Upper lobe of left lung (tissue), 6 donors: Measurements from ENCODE around the gene FIBP. TPM values are rescaled to one million over a fixed set of nuclear protein-coding genes. Genes with fewer than 3 reads are reported as not detected.
A peak's percentile ranks its signal among the peaks of the same experiment; 100 is the strongest.

Experiments
- ATAC-seq, 2 donors: fragments of 200-7000 bp; cut with Tn5 transposase; one replicate each; pipeline ENCODE4 v1.9.1; 2022; ENCODE audit warnings: mild to moderate bottlenecking in 2 of 2, moderate library complexity in 2 of 2; ENCODE audit not compliant: low FRiP score in 2 of 2
- DNase-seq, 2 donors: peaks; one replicate each; pipeline ENCODE4 v3.0.0-alpha.2; 2019 to 2020
- H3K27ac ChIP-seq, 4 donors: fragments of 200-600 bp; sonication (generic); one replicate each; pipeline ENCODE4 v1.5.1; 2016 to 2019
- H3K27me3 ChIP-seq, 4 donors: fragments of 200-600 bp; sonication (generic); one replicate each; pipeline ENCODE4 v1.5.1; 2017 to 2019
- H3K36me3 ChIP-seq, 4 donors: fragments of 200-600 bp; sonication (generic); one replicate each; pipeline ENCODE4 v1.5.1; 2016 to 2019
- H3K4me1 ChIP-seq, 4 donors: fragments of 200-600 bp; sonication (generic); one replicate each; pipeline ENCODE4 v1.5.1; 2018 to 2019
- H3K4me3 ChIP-seq, 4 donors: fragments of 200-600 bp; sonication (generic); one replicate each; pipeline ENCODE4 v1.5.1; 2017 to 2019; ENCODE audit warnings: mild to moderate bottlenecking in 2 of 4, moderate library complexity in 1 of 4
- H3K9me3 ChIP-seq, 4 donors: fragments of 200-600 bp; sonication (generic); one replicate each; pipeline ENCODE4 v1.5.1; 2018 to 2019
- CTCF ChIP-seq, 6 experiments: fragments of 450-650 bp in 4 of 6; fragments of 200-600 bp in 2 of 6; sonication (generic) in 2 of 6; IDR thresholded peaks; one replicate each; pipeline ENCODE4 v1.5.1; 2016 to 2019; ENCODE audit warnings: antibody characterized with exemption in 6 of 6
- EP300 ChIP-seq, 4 donors: sonication (generic); formaldehyde crosslinking; IDR thresholded peaks; one replicate each; pipeline ENCODE4 v1.5.1; 2017; ENCODE audit warnings: antibody characterized with exemption in 4 of 4, control low read depth in 2 of 4
- POLR2A ChIP-seq, 4 donors: fragments of 450-650 bp; IDR thresholded peaks; one replicate each; pipeline ENCODE4 v1.5.1; 2016 to 2017; ENCODE audit warnings: antibody characterized with exemption in 4 of 4, mild to moderate bottlenecking in 2 of 4
- POLR2AphosphoS5 ChIP-seq, 2 donors: sonication (generic); formaldehyde crosslinking; IDR thresholded peaks; one replicate each; pipeline ENCODE4 v1.5.1; 2017; ENCODE audit warnings: antibody characterized with exemption in 2 of 2
- WGBS, 2 donors: methylation state at CpG; one replicate each; pipeline ENCODE4 v1.1.5; 2017 to 2018; 5-methylcytosine and 5-hydroxymethylcytosine counted together
- total RNA-seq, 6 donors: library from RNA; depleted of rRNA in 4 of 6; stranded (reverse); fragments of >200 nt in 4 of 6; gene quantifications; one replicate each; pipeline versions ENCODE4 v1.1.0 to v1.2.1, GENCODE V29; 2016 to 2021
- donor health status: DM: no; HTN: no; CAD: no; lungs with moderate emphysema.
- donor health status: DM: no; HTN: yes; CAD: no; lungs with severe emphysema.

FIBP gene
- total RNA-seq, 6 donors from 2014 or later: 46.8 to 77.7 (median 57.0) TPM

- DNase-seq: peak; percentile 45 to 90
- Histone ChIP-seq H3K27me3 (no peaks in the 10 kb centered on the region), H3K27ac (peak overlapping the region; percentile 84 to 99 (median 87)), H3K9me3 (no peaks in the 10 kb centered on the region), H3K4me3 (peak overlapping the region; percentile 75 to 99 (median 82)), H3K36me3 (peaks cover 0 to 25% (median 11%) of the 10 kb centered on the region in 4 donors), H3K4me1 (peaks cover 46 to 52% (median 47%) of the 10 kb centered on the region in 4 donors)
- TF ChIP-seq CTCF (IDR thresholded peaks at IDR 0.05): peak in 1 of 6 experiments; percentile 5
- TF ChIP-seq POLR2AphosphoS5 (IDR thresholded peaks at IDR 0.05): no peak
- 0% methylated on average over 9 to 46 of the region's 60 CpGs for WGBS, 2 donors
- peak; percentile 0 to 63 for ATAC-seq
Observed at GRCh38 chr11:65919573-65920371, 31.5 kb upstream of the FIBP start.

GRCh38 chr11:65919141-65919572 lies 30.9 kb upstream of the FIBP start, which contains the start of gene DRAP1:
Gene DRAP1, plus strand, starts transcription at chr11:65919426. Its CDS starts 76 bp downstream, at chr11:65919502.
- peak; percentile 96 to 97 for ATAC-seq
- TF ChIP-seq EP300 (IDR thresholded peaks at IDR 0.05): peak in 1 of 4 donors; percentile 35
- peak in 3 of 4 donors; percentile 25 to 78 (median 69) for TF ChIP-seq POLR2A (IDR thresholded peaks at IDR 0.05)
- peak; percentile 65 to 79 for TF ChIP-seq POLR2AphosphoS5 (IDR thresholded peaks at IDR 0.05)
- TF ChIP-seq CTCF (IDR thresholded peaks at IDR 0.05): peak in 1 of 6 experiments; percentile 24
- H3K4me1 ChIP-seq: peaks cover 46 to 52% (median 48%) of the 10 kb centered on the region in 4 donors

GRCh38 chr11:65918211-65919140 lies 30.2 kb upstream of the FIBP start, which contains the start of gene C11orf68:
Gene C11orf68, minus strand, starts transcription at chr11:65919062. Its CDS starts 31 bp downstream, at chr11:65919031.
- peaks cover 0 to 24% (median 9%) of the 10 kb centered on the region in 4 donors for H3K36me3 ChIP-seq
- H3K4me3 ChIP-seq: peak within 1 kb of the TSS; percentile 75 to 99 (median 89)
- no peak for TF ChIP-seq POLR2AphosphoS5 (IDR thresholded peaks at IDR 0.05)
- peak in 2 of 6 experiments; percentile 9 to 25 for TF ChIP-seq CTCF (IDR thresholded peaks at IDR 0.05)
- TF ChIP-seq POLR2A (IDR thresholded peaks at IDR 0.05): peak in 2 of 4 donors; percentile 32 to 52
- H3K27ac ChIP-seq: peak within 1 kb of the TSS; percentile 94 to 99 (median 97)
- no peaks in the 10 kb centered on the region for H3K9me3 ChIP-seq
- H3K27me3 ChIP-seq: no peaks in the 10 kb centered on the region
- DNase-seq (no peak), ATAC-seq (no peak)
- peaks cover 46 to 52% (median 48%) of the 10 kb centered on the region in 4 donors for H3K4me1 ChIP-seq
- 5 to 10% methylated on average over 6 to 26 of the region's 77 CpGs for WGBS, 2 donors

More at GRCh38 chr11:65919141-65919572, 30.9 kb upstream of the FIBP start, which contains the start of gene DRAP1:
- Histone ChIP-seq H3K27ac (peak within 1 kb of the TSS; percentile 94 to 99 (median 97)), H3K36me3 (peaks cover 0 to 25% (median 11%) of the 10 kb centered on the region in 4 donors), H3K9me3 (no peaks in the 10 kb centered on the region), H3K27me3 (no peaks in the 10 kb centered on the region), H3K4me3 (peak within 1 kb of the TSS; percentile 75 to 99 (median 89))
- DNase-seq: peak; percentile 100
- 0% methylated on average over 21 of the region's 59 CpGs; no CpG with 5 or more reads in 1 of the 2 donors for WGBS, 2 donors

- WGBS, 2 donors: 80 to 86% methylated on average over 1 to 31 of the region's 35 CpGs
- ATAC-seq: no peak
- peak in 1 of 2 donors; percentile 84 for DNase-seq
- Histone ChIP-seq H3K27me3 (no peaks in the 10 kb centered on the region), H3K9me3 (no peaks in the 10 kb centered on the region), H3K36me3 (peaks cover 0 to 16% (median 2%) of the 10 kb centered on the region in 4 donors), H3K4me3 (peak overlapping the region; percentile 75 to 99 (median 89)), H3K27ac (peak overlapping the region; percentile 94 to 99 (median 97)), H3K4me1 (peaks cover 46 to 52% (median 48%) of the 10 kb centered on the region in 4 donors)
- TF ChIP-seq CTCF (IDR thresholded peaks at IDR 0.05) (no peak), EP300 (IDR thresholded peaks at IDR 0.05) (no peak), POLR2A (IDR thresholded peaks at IDR 0.05) (no peak), POLR2AphosphoS5 (IDR thresholded peaks at IDR 0.05) (no peak)
Observed at GRCh38 chr11:65917434-65918210, 29.4 kb upstream of the FIBP start.
